ENCODE results near the gene ATG4D. TPM values are rescaled to one million over a fixed set of nuclear protein-coding genes. Genes with fewer than 3 reads are reported as not detected.

ATG4D gene
- total and polyA plus RNA-seq, 2 of the 4 experiments (the other 2 are of a cell fraction): 8.2 to 21.8 TPM

- Histone ChIP-seq H3K18ac (ENCODE audit: low read depth, low read length) (no peak overlapping the region), H2BK5ac (ENCODE audit: low read depth, low read length, poor library complexity, severe bottlenecking) (no peak overlapping the region), H2BK20ac (ENCODE audit: low read depth, low read length) (no peak overlapping the region), H3K36me3 (ENCODE audit: control insufficient read depth, insufficient read depth, low read length) (no peaks in the 10 kb centered on the region), H3K27ac (ENCODE audit: insufficient read depth, low read length) (no peak overlapping the region), H3K56ac (ENCODE audit: extremely low read depth, insufficient read depth, low read length) (no peak overlapping the region), H3K9me3 (ENCODE audit: control insufficient read depth, insufficient read depth, low read length) (peaks cover 3% of the 10 kb centered on the region; the same call in 1 of the 2 replicates), H4K91ac (ENCODE audit: insufficient read depth, low read depth, low read length) (no peak overlapping the region), H3K14ac (replicated peaks; ENCODE audit: low read depth, low read length) (no peak overlapping the region), H3K4me2 (ENCODE audit: low read depth, low read length) (no peak overlapping the region), H2BK15ac (ENCODE audit: low read depth, low read length) (no peak overlapping the region), H3K9ac (ENCODE audit: low read depth, low read length) (no peak overlapping the region), H2AK5ac (ENCODE audit: low read depth, low read length) (no peak overlapping the region), H3K4me1 (ENCODE audit: control insufficient read depth, insufficient read depth, low read length) (no peaks in the 10 kb centered on the region), H2AK9ac (replicated peaks; ENCODE audit: low read depth, low read length, poor library complexity) (no peak overlapping the region), H4K5ac (ENCODE audit: low read depth, low read length) (no peak overlapping the region), H4K8ac (ENCODE audit: low read depth in 2 of 2, low read length in 2 of 2) (no peak overlapping the region), H3K79me1 (ENCODE audit: low read depth in 1 of 2, low read length in 2 of 2) (no peaks in the 10 kb centered on the region), H3K23ac (ENCODE audit: low read depth, low read length) (no peak overlapping the region), H4K20me1 (ENCODE audit: insufficient read depth, low read length) (no peaks in the 10 kb centered on the region), H3K4ac (ENCODE audit: low read depth, low read length) (no peak overlapping the region), H2AFZ (replicated peaks; ENCODE audit: low read length, poor library complexity) (no peak overlapping the region), H3K27me3 (ENCODE audit: control insufficient read depth, insufficient read depth, low read length) (peaks cover 19% of the 10 kb centered on the region), H2BK120ac (ENCODE audit: low read depth, low read length) (no peak overlapping the region), H3K4me3 (ENCODE audit: insufficient read depth, low read depth, low read length) (no peak overlapping the region), H3K9me1 (ENCODE audit: insufficient read depth, low read length) (no peaks in the 10 kb centered on the region; the same call in 1 of the 2 replicates)
- DNase-seq: no peak
- WGBS, 2 experiments (ENCODE audit: extremely low coverage in 2 of 2, insufficient read length in 1 of 2): 86 to 100% methylated on average over 1 of the region's 2 CpGs
- no TSS peak for BruUV-seq (replicated peaks)
- dilution Hi-C loops (cut with HindIII; ENCODE audit: low sequenced_read_pairs, unreplicated experiment) (no loop called here), in situ Hi-C loops (cut with MboI; ENCODE audit: low sequenced_read_pairs) (no loop called here), intact Hi-C loops (cut with micrococcal nuclease) (no loop called here)
- no peak for TF ChIP-seq ELK1 (IDR thresholded peaks at IDR 0.05; ENCODE audit: borderline replicate concordance, low read depth, low read length)
- no peak for TF ChIP-seq POLR2A (IDR thresholded peaks at IDR 0.05; ENCODE audit: low read depth, low read length)
- no peak for TF ChIP-seq MAFK (IDR thresholded peaks at IDR 0.05; ENCODE audit: low read depth, low read length)
- TF ChIP-seq BHLHE40 (IDR thresholded peaks at IDR 0.05; ENCODE audit: low read depth, low read length): no peak
- no peak for TF ChIP-seq CHD1 (IDR thresholded peaks at IDR 0.05; ENCODE audit: low read depth, low read length)
- ChIA-PET CTCF (no interaction called here), POLR2A (ENCODE audit: unreplicated experiment) (no interaction called here)
- no peak for ATAC-seq (ENCODE audit: low read depth)
Observed at GRCh38 chr19:10587839-10588150, 44.1 kb downstream of the ATG4D start.
